Ascending aorta (tissue), 2 donors: Measurements from ENCODE around the gene ABCC1. TPM values are rescaled to one million over a fixed set of nuclear protein-coding genes. Genes with fewer than 3 reads are reported as not detected.

Source experiments
- DNase-seq, 2 donors: peaks; one replicate each; pipeline ENCODE4 v3.0.0-alpha.2; 2019; ENCODE audit warnings: low spot score in 2 of 2
- H3K27ac ChIP-seq, 2 donors: fragments of 200-600 bp; sonication (generic); one replicate each; pipeline ENCODE4 v1.5.1; 2016 to 2017; ENCODE audit warnings: mild to moderate bottlenecking in 1 of 2
- H3K27me3 ChIP-seq: fragments of 200-600 bp; sonication (generic); one replicate; pipeline ENCODE4 v1.5.1; 2017
- H3K36me3 ChIP-seq, 2 donors: fragments of 200-600 bp; sonication (generic); one replicate each; pipeline ENCODE4 v1.5.1; 2016
- H3K4me1 ChIP-seq, 2 donors: fragments of 200-600 bp; sonication (generic); one replicate each; pipeline ENCODE4 v1.5.1; 2016 to 2017; ENCODE audit warnings: mild to moderate bottlenecking in 1 of 2
- H3K4me3 ChIP-seq, 2 donors: fragments of 200-600 bp; sonication (generic); one replicate each; pipeline ENCODE4 v1.5.1; 2016 to 2017; ENCODE audit warnings: mild to moderate bottlenecking in 1 of 2
- H3K9me3 ChIP-seq, 2 donors: fragments of 200-600 bp; sonication (generic); one replicate each; pipeline ENCODE4 v1.5.1; 2016
- CTCF ChIP-seq, 3 experiments: fragments of 200-600 bp in 2 of 3; fragments of 450-650 bp in 1 of 3; sonication (generic) in 2 of 3; IDR thresholded peaks; one replicate each; pipeline ENCODE4 v1.5.1; 2016 to 2019; ENCODE audit warnings: antibody characterized with exemption in 3 of 3, mild to moderate bottlenecking in 1 of 3, moderate library complexity in 1 of 3
- intact Hi-C: fragments of 100-400 bp; cut with DNase I; formaldehyde crosslinking; loops from one replicate; pipeline ENCODE4 v1.15.1; 2023
- total RNA-seq: library from RNA; depleted of rRNA; stranded (reverse); fragments of >200 nt; gene quantifications from one replicate; pipeline ENCODE4 v1.1.0, GENCODE V29; 2016

ABCC1 gene
- total RNA-seq, 1 donor from 2014 or later: 144 TPM

GRCh38 chr16:16030449-16030848, 81.0 kb downstream of the ABCC1 start:
- intact Hi-C loops: no loop called here
- Histone ChIP-seq H3K27ac (peak overlapping the region; percentile 2 to 23), H3K4me3 (no peak overlapping the region), H3K27me3 (no peaks in the 10 kb centered on the region), H3K4me1 (peaks cover 7 to 33% of the 10 kb centered on the region in 2 donors), H3K9me3 (no peaks in the 10 kb centered on the region), H3K36me3 (peaks cover 30 to 37% of the 10 kb centered on the region in 2 donors)
- DNase-seq: no peak
- no peak for TF ChIP-seq CTCF (IDR thresholded peaks at IDR 0.05)

GRCh38 chr16:16031401-16031800, 82.0 kb downstream of the ABCC1 start:
- Histone ChIP-seq H3K36me3 (peaks cover 39 to 47% of the 10 kb centered on the region in 2 donors), H3K27ac (no peak overlapping the region), H3K4me3 (no peak overlapping the region), H3K27me3 (no peaks in the 10 kb centered on the region), H3K4me1 (peaks cover 4 to 25% of the 10 kb centered on the region in 2 donors), H3K9me3 (no peaks in the 10 kb centered on the region)
- no peak for DNase-seq
- intact Hi-C loops: no loop called here
- no peak for TF ChIP-seq CTCF (IDR thresholded peaks at IDR 0.05)

GRCh38 chr16:16032271-16032979, 83.0 kb downstream of the ABCC1 start:
- peaks cover 49 to 57% of the 10 kb centered on the region in 2 donors for H3K36me3 ChIP-seq
- no peak for DNase-seq
- H3K4me3 ChIP-seq: no peak overlapping the region
- no peak overlapping the region for H3K27ac ChIP-seq
- H3K27me3 ChIP-seq: no peaks in the 10 kb centered on the region
- peaks cover 4 to 22% of the 10 kb centered on the region in 2 donors for H3K4me1 ChIP-seq
- no peaks in the 10 kb centered on the region for H3K9me3 ChIP-seq
- no peak for TF ChIP-seq CTCF (IDR thresholded peaks at IDR 0.05)
- intact Hi-C loops: no loop called here

- no peaks in the 10 kb centered on the region for H3K9me3 ChIP-seq
- H3K27ac ChIP-seq: no peak overlapping the region
- intact Hi-C loops: no loop called here
- DNase-seq: no peak
- no peak overlapping the region for H3K4me3 ChIP-seq
- peaks cover 4 to 22% of the 10 kb centered on the region in 2 donors for H3K4me1 ChIP-seq
- H3K27me3 ChIP-seq: no peaks in the 10 kb centered on the region
- no peak for TF ChIP-seq CTCF (IDR thresholded peaks at IDR 0.05)
- peaks cover 58 to 61% of the 10 kb centered on the region in 2 donors for H3K36me3 ChIP-seq
Observed at GRCh38 chr16:16033208-16033717, 83.8 kb downstream of the ABCC1 start.

- no peak for TF ChIP-seq CTCF (IDR thresholded peaks at IDR 0.05)
- intact Hi-C loops: no loop called here
- Histone ChIP-seq H3K4me1 (no peaks in the 10 kb centered on the region), H3K27me3 (no peaks in the 10 kb centered on the region), H3K4me3 (no peak overlapping the region), H3K9me3 (no peaks in the 10 kb centered on the region), H3K36me3 (peaks cover 72 to 74% of the 10 kb centered on the region in 2 donors), H3K27ac (no peak overlapping the region)
- no peak for DNase-seq
Observed at GRCh38 chr16:16036359-16036792, 87.0 kb downstream of the ABCC1 start.
